Calu3 (cell line): Measurements from ENCODE around the gene UBQLN4. TPM values are rescaled to one million over a fixed set of nuclear protein-coding genes. Genes with fewer than 3 reads are reported as not detected.
A peak's percentile ranks its signal among the peaks of the same experiment; 100 is the strongest.

Experiments
- BruUV-seq: library from RNA; stranded (reverse); fragments of 400-500 nt; replicated peaks from 2 replicates; lab custom pipeline; 2021; lab: Mats Ljungman, UMichigan
- CTCF ChIA-PET: fragments of 300-600 bp; sonication (Branson Sonifier 250); formaldehyde crosslinking; loops from one replicate; lab custom pipeline; 2022; ENCODE audit warnings: antibody characterized with exemption; lab: Charles Lee
- DNase-seq: peaks from one replicate; pipeline ENCODE4 v3.0.0; 2022
- H3K27ac Mint-ChIP-seq: one replicate; pipeline ENCODE4 v1.8.0; 2022; ENCODE audit warnings: mixed read lengths; ENCODE audit not compliant: unreplicated experiment
- H3K27me3 Mint-ChIP-seq: one replicate; pipeline ENCODE4 v1.8.0; 2022; ENCODE audit warnings: mixed read lengths; ENCODE audit not compliant: unreplicated experiment
- H3K36me3 Mint-ChIP-seq: one replicate; pipeline ENCODE4 v1.8.0; 2022; ENCODE audit warnings: mild to moderate bottlenecking, moderate library complexity, mixed read lengths; ENCODE audit not compliant: insufficient read depth, unreplicated experiment
- H3K4me1 Mint-ChIP-seq: one replicate; pipeline ENCODE4 v1.8.0; 2022; ENCODE audit warnings: mild to moderate bottlenecking, low read depth, mixed read lengths; ENCODE audit not compliant: unreplicated experiment
- H3K4me3 Mint-ChIP-seq: one replicate; pipeline ENCODE4 v1.8.0; 2022; ENCODE audit warnings: mild to moderate bottlenecking, low read depth, moderate library complexity, mixed read lengths; ENCODE audit not compliant: unreplicated experiment
- H3K9me3 Mint-ChIP-seq: one replicate; pipeline ENCODE4 v1.8.0; 2022; ENCODE audit warnings: low read depth, mixed read lengths; ENCODE audit not compliant: unreplicated experiment
- CTCF ChIP-seq: fragments of 200-600 bp; IDR thresholded peaks from one replicate; pipeline ENCODE4 v1.8.0; 2022; ENCODE audit warnings: antibody characterized with exemption; ENCODE audit not compliant: unreplicated experiment
- intact Hi-C: fragments of 100-400 bp; cut with micrococcal nuclease; formaldehyde crosslinking; loops from one replicate; pipeline ENCODE4 v1.10.0; 2022; ENCODE audit not compliant: unreplicated experiment
- total RNA-seq: library from RNA; stranded (reverse); gene quantifications from 2 replicates; pipeline ENCODE4 v1.2.3, GENCODE V29; 2022

Gene UBQLN4
- total RNA-seq, 1 experiment from 2014 or later = 77.3 TPM

GRCh38 chr1:156070548-156070947, 16.9 kb upstream of the UBQLN4 start:
- CTCF ChIA-PET = interaction anchor here (0.7 kb wide), 1 partner anchor 87 kb away, joined by 3 read pairs; no protein-coding TSS in a partner anchor
- no peak for DNase-seq
- peaks cover 45% of the 10 kb centered on the region for H3K36me3 Mint-ChIP-seq
- no peaks in the 10 kb centered on the region for H3K9me3 Mint-ChIP-seq
- TF ChIP-seq CTCF = no peak
- H3K4me3 Mint-ChIP-seq = no peak overlapping the region
- H3K4me1 Mint-ChIP-seq = peaks cover 5% of the 10 kb centered on the region
- H3K27me3 Mint-ChIP-seq = no peaks in the 10 kb centered on the region
- no TSS peak for BruUV-seq
- intact Hi-C loops = no loop called here
- H3K27ac Mint-ChIP-seq = no peak overlapping the region

DNA sequence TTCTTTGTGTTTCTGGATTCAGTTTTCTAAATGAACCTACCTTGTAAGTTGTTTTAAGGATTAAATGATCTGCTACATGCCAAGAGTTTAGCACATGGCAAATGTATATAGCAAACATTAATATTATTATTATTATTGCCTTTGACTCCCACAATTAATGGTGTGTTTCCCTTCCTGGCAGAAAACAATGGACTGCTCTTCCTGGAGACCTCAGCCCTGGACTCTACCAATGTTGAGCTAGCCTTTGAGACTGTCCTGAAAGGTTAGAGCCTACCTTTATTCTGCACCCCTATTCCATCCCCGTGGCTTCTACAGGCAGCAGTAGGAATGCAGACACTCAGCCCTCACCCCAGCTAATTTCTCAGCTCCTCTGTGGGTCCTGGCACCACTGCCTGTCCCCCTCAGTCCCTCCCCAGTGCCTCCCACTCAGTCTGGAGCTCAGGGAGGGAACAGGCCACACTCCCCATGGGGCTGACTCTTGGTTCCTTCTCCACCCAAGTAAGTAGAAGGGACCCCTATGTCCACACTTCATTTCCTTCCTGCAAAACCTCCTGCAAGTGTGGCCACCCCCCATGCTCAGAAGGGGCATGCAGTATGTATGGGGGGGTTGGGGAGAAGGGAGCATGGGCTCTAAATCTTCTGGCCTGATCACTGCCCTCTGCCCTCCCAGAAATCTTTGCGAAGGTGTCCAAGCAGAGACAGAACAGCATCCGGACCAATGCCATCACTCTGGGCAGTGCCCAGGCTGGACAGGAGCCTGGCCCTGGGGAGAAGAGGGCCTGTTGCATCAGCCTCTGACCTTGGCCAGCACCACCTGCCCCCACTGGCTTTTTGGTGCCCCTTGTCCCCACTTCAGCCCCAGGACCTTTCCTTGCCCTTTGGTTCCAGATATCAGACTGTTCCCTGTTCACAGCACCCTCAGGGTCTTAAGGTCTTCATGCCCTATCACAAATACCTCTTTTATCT, 16.2 kb upstream of the UBQLN4 start:
- DNase-seq = no peak
- TF ChIP-seq CTCF = no peak
- Mint-ChIP-seq H3K4me3 (no peak overlapping the region), H3K9me3 (no peaks in the 10 kb centered on the region), H3K4me1 (peaks cover 13% of the 10 kb centered on the region), H3K27ac (no peak overlapping the region), H3K36me3 (peaks cover 53% of the 10 kb centered on the region), H3K27me3 (no peaks in the 10 kb centered on the region)
- no TSS peak for BruUV-seq
- CTCF ChIA-PET = no interaction called here
- intact Hi-C loops = loop anchor here (5.0 kb wide), 1 partner anchor 127 kb away; the partner anchor contains the start of gene RXFP4

GRCh38 chr1:156067262-156067661, 13.7 kb upstream of the UBQLN4 start:
- no peak for DNase-seq
- Mint-ChIP-seq H3K4me1 (peaks cover 28% of the 10 kb centered on the region), H3K4me3 (no peak overlapping the region), H3K36me3 (peaks cover 74% of the 10 kb centered on the region), H3K27ac (peak overlapping the region; percentile 42), H3K9me3 (no peaks in the 10 kb centered on the region), H3K27me3 (no peaks in the 10 kb centered on the region)
- BruUV-seq = no TSS peak
- CTCF ChIA-PET = interaction anchor here (1.2 to 2.3 kb wide), 2 partner anchors 59 to 64 kb away, joined by 4 to 7 read pairs; no protein-coding TSS in a partner anchor
- TF ChIP-seq CTCF = no peak
- intact Hi-C loops = loop anchor here (5.0 kb wide), 1 partner anchor 125 kb away; the partner anchor contains the start of gene RXFP4

GRCh38 chr1:156065871-156066270, 12.3 kb upstream of the UBQLN4 start:
- H3K4me3 Mint-ChIP-seq = no peak overlapping the region
- BruUV-seq = no TSS peak
- TF ChIP-seq CTCF = no peak
- H3K9me3 Mint-ChIP-seq = no peaks in the 10 kb centered on the region
- no peak for DNase-seq
- intact Hi-C loops = loop anchor here (5.0 kb wide), 1 partner anchor 124 kb away; the partner anchor contains the start of gene RXFP4
- peaks cover 84% of the 10 kb centered on the region for H3K36me3 Mint-ChIP-seq
- no peak overlapping the region for H3K27ac Mint-ChIP-seq
- CTCF ChIA-PET = interaction anchor here (0.5 to 2.3 kb wide), 13 partner anchors 9 to 127 kb away, joined by 3 to 10 read pairs (median 4); partner anchors contain the start of genes LAMTOR2 and UBQLN4
- no peaks in the 10 kb centered on the region for H3K27me3 Mint-ChIP-seq
- peaks cover 37% of the 10 kb centered on the region for H3K4me1 Mint-ChIP-seq
